ENCODE measurements around the gene DRD4. TPM values are rescaled to one million over a fixed set of nuclear protein-coding genes. Genes with fewer than 3 reads are reported as not detected.

DRD4 gene
- total and polyA plus RNA-seq, 2 of the 8 experiments (the other 6 are each of a cell fraction or from before 2014, with no cell fraction given), result 3.4 to 4.9 TPM

DNA sequence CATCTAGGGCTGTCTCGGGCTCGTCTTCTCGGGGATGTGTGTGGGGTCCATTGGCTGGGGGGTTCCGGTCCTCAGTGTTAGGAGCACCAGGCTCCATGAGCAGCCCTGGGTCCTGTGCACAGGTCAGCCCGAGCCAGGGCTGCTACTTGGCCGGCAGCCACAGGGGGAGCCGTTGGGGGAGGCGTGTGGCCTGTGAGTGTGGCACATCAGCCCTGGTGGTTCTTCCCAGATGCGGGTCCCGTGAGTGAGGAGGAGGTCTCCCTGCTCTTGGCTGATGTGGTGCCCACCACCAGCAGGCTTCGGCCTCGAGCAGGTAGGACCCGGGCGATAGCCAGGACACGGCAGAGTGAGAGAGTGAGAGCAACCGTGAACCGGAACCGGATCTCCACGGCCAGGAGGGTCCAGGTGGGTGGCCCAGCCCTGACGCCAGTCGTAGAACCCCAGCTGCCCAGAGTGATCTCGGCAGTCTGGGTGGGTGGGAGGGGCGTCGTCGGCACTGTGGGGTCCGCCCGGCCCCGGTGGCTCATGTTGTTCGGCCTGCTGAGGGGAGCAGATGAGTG is 39.8 kb upstream of the DRD4 start:
- ChIA-PET CTCF (ENCODE audit: partially characterized antibody) (interaction anchor here (1.1 to 2.4 kb wide), 3 partner anchors 15 to 44 kb away, joined by 3 to 8 read pairs (median 8); no protein-coding TSS in a partner anchor), POLR2A (ENCODE audit: partially characterized antibody) (no interaction called here)
- no peak overlapping the region for H2BK15ac ChIP-seq (ENCODE audit: low read length)
- H3K79me1 ChIP-seq (ENCODE audit: low read depth, low read length), result peaks cover 4% of the 10 kb centered on the region; the same call in 1 of the 2 replicates
- no peak overlapping the region for H2AFZ ChIP-seq (ENCODE audit: low read length)
- H3K36me3 ChIP-seq (ENCODE audit: control insufficient read depth in 2 of 4, insufficient read depth in 4 of 4, low read length in 3 of 4), result peaks cover 20 to 65% (median 54%) of the 10 kb centered on the region in 4 experiments
- no peak overlapping the region for H4K91ac ChIP-seq (replicated peaks; ENCODE audit: insufficient read length, low read length)
- H4K5ac ChIP-seq (ENCODE audit: insufficient read length, low read depth, low read length), result no peak overlapping the region
- 91% methylated on average over 23 of the region's 29 CpGs; no CpG with 5 or more reads in 1 of the 2 experiments for WGBS, 2 experiments (ENCODE audit: extremely low coverage in 1 of 2, insufficient coverage in 1 of 2, insufficient read length in 1 of 2, insufficient replicate concordance in 2 of 2, low coverage in 1 of 2, low lambda C conversion rate in 2 of 2, missing lambda C conversion rate in 1 of 2)
- no peaks in the 10 kb centered on the region for H3K4me1 ChIP-seq (replicated peaks in 1 of 4; ENCODE audit: control insufficient read depth in 3 of 4, insufficient read depth in 4 of 4, low read length in 3 of 4)
- no peak overlapping the region for H2BK120ac ChIP-seq (replicated peaks; ENCODE audit: low read depth, low read length)
- no peak overlapping the region for H3K4me3 ChIP-seq (ENCODE audit: extremely low read depth in 1 of 4, insufficient read depth in 2 of 4, low read depth in 3 of 4, low read length in 4 of 4)
- no peak overlapping the region for H3K23ac ChIP-seq (ENCODE audit: insufficient read length)
- no peak overlapping the region for H2BK20ac ChIP-seq (ENCODE audit: low read length)
- H3K79me2 ChIP-seq (ENCODE audit: control insufficient read depth in 1 of 2, insufficient read depth in 2 of 2, low read length in 2 of 2), result no peaks in the 10 kb centered on the region; a peak in 1 of 4 replicates
- H4K8ac ChIP-seq (ENCODE audit: extremely low read depth, insufficient read depth, low read length), result no peak overlapping the region
- no peak overlapping the region for H2BK5ac ChIP-seq (ENCODE audit: low read depth, low read length)
- H3K9me3 ChIP-seq (ENCODE audit: insufficient read depth in 2 of 2, low read depth in 1 of 2, low read length in 1 of 2), result no peaks in the 10 kb centered on the region
- H2BK12ac ChIP-seq (ENCODE audit: low read depth, low read length), result no peak overlapping the region
- no peaks in the 10 kb centered on the region for H3K23me2 ChIP-seq (ENCODE audit: low read depth, low read length)
- H4K20me1 ChIP-seq (replicated peaks in 1 of 2; ENCODE audit: control insufficient read depth in 1 of 2, insufficient read depth in 2 of 2, low read length in 2 of 2), result peaks cover 6 to 10% of the 10 kb centered on the region in 2 experiments
- H3K56ac ChIP-seq (replicated peaks; ENCODE audit: insufficient read length, low read depth, low read length), result no peak overlapping the region
- no peak overlapping the region for H2AK5ac ChIP-seq (ENCODE audit: low read depth, low read length)
- H3K27ac ChIP-seq (ENCODE audit: low read depth, low read length), result no peak overlapping the region
- FAIRE-seq (no peak), DNase-seq (ENCODE audit: low read depth in 1 of 2, low spot score in 2 of 2) (peak in 1 of 2 experiments; percentile 77)
- H3K4me2 ChIP-seq (ENCODE audit: insufficient read depth in 1 of 2, low read depth in 2 of 2, low read length in 2 of 2), result no peak overlapping the region
- no peak overlapping the region for H3K9ac ChIP-seq (replicated peaks in 1 of 4; ENCODE audit: extremely low read depth in 1 of 4, low read depth in 3 of 4, low read length in 3 of 4)
- H3K14ac ChIP-seq (ENCODE audit: insufficient read length), result no peak overlapping the region
- no peak overlapping the region for H3K4ac ChIP-seq (replicated peaks; ENCODE audit: insufficient read length, low read depth, low read length)
- no peak overlapping the region for H3K18ac ChIP-seq (ENCODE audit: extremely low read depth, low read length)
- H3K27me3 ChIP-seq (replicated peaks in 1 of 4; ENCODE audit: control insufficient read depth in 3 of 4, extremely low read depth in 1 of 4, insufficient read depth in 3 of 4, low read length in 3 of 4), result no peaks in the 10 kb centered on the region
- no peak for TF ChIP-seq EGR1 (IDR thresholded peaks at IDR 0.05; ENCODE audit: borderline replicate concordance, low read depth, low read length)
- TF ChIP-seq JUND (IDR thresholded peaks at IDR 0.05; ENCODE audit: low read length), result no peak
- TF ChIP-seq CBX8 (IDR thresholded peaks at IDR 0.05; ENCODE audit: borderline replicate concordance, low read depth, low read length), result no peak
- TF ChIP-seq BCL11A (IDR thresholded peaks at IDR 0.05; ENCODE audit: low read depth in 2 of 2, low read length in 2 of 2), result no peak
- TF ChIP-seq KDM4A (IDR thresholded peaks at IDR 0.05; ENCODE audit: low read depth, low read length, severe bottlenecking), result no peak
- TF ChIP-seq, protein P1, sequence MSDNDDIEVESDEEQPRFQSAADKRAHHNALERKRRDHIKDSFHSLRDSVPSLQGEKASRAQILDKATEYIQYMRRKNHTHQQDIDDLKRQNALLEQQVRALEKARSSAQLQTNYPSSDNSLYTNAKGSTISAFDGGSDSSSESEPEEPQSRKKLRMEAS (IDR thresholded peaks at IDR 0.05), result peak; percentile 25; the same call in 1 of the 2 replicates
- TF ChIP-seq GABPA (IDR thresholded peaks at IDR 0.05; ENCODE audit: borderline replicate concordance, insufficient read depth, low read length), result peak; percentile 69; the same call in 1 of the 2 replicates
- TF ChIP-seq, protein P2, sequence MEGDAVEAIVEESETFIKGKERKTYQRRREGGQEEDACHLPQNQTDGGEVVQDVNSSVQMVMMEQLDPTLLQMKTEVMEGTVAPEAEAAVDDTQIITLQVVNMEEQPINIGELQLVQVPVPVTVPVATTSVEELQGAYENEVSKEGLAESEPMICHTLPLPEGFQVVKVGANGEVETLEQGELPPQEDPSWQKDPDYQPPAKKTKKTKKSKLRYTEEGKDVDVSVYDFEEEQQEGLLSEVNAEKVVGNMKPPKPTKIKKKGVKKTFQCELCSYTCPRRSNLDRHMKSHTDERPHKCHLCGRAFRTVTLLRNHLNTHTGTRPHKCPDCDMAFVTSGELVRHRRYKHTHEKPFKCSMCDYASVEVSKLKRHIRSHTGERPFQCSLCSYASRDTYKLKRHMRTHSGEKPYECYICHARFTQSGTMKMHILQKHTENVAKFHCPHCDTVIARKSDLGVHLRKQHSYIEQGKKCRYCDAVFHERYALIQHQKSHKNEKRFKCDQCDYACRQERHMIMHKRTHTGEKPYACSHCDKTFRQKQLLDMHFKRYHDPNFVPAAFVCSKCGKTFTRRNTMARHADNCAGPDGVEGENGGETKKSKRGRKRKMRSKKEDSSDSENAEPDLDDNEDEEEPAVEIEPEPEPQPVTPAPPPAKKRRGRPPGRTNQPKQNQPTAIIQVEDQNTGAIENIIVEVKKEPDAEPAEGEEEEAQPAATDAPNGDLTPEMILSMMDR (IDR thresholded peaks at IDR 0.05; ENCODE audit: control extremely low read depth in 1 of 3, insufficient read depth in 1 of 3, low read depth in 1 of 3, low read length in 3 of 3), result peak; percentile 60 to 83 (median 76)
- TF ChIP-seq RAD21 (IDR thresholded peaks at IDR 0.05 in 1 of 2, conservative IDR thresholded peaks at IDR 0.05 in 1 of 2; ENCODE audit: low read depth in 2 of 2, low read length in 2 of 2), result peak; percentile 27 to 52

All from H1 (cell line).